Glutamatergic neuron (in vitro differentiated cells): ENCODE data around the gene SETD1B. TPM values are rescaled to one million over a fixed set of nuclear protein-coding genes. Genes with fewer than 3 reads are reported as not detected.

Source experiments
- DNase-seq: peaks from one replicate; pipeline ENCODE4 v3.0.0; 2022
- H3K27ac Mint-ChIP-seq: one replicate; pipeline ENCODE4 v1.8.0; 2020; ENCODE audit warnings: mild to moderate bottlenecking, mixed read lengths, inconsistent platforms; ENCODE audit not compliant: unreplicated experiment
- H3K27me3 Mint-ChIP-seq: one replicate; pipeline ENCODE4 v1.8.0; 2020; ENCODE audit warnings: mild to moderate bottlenecking, moderate library complexity, mixed read lengths, inconsistent platforms; ENCODE audit not compliant: unreplicated experiment
- H3K36me3 Mint-ChIP-seq: one replicate; pipeline ENCODE4 v1.8.0; 2020; ENCODE audit warnings: mild to moderate bottlenecking, mixed read lengths, inconsistent platforms; ENCODE audit not compliant: unreplicated experiment
- H3K4me1 Mint-ChIP-seq: one replicate; pipeline ENCODE4 v1.8.0; 2020; ENCODE audit warnings: mild to moderate bottlenecking, low read depth, mixed read lengths, inconsistent platforms; ENCODE audit not compliant: unreplicated experiment
- H3K4me3 Mint-ChIP-seq: one replicate; pipeline ENCODE4 v1.8.0; 2020; ENCODE audit warnings: mild to moderate bottlenecking, mixed read lengths, inconsistent platforms; ENCODE audit not compliant: unreplicated experiment
- H3K9me3 Mint-ChIP-seq: one replicate; pipeline ENCODE4 v1.8.0; 2020; ENCODE audit warnings: mild to moderate bottlenecking, moderate library complexity, mixed read lengths, inconsistent platforms; ENCODE audit not compliant: unreplicated experiment
- total RNA-seq: library from RNA; stranded (reverse); fragmentation: NEBNext Ultra II Directional; extraction: Animal tissue kit (Norgen Biotek cat#: 25700); gene quantifications from one replicate; pipeline ENCODE4 v1.2.1, GENCODE V29; 2021; ENCODE audit not compliant: unreplicated experiment
- TF ChIP-seq, protein P1 (sequence below): fragments of 200-600 bp; sonication (generic); IDR thresholded peaks from one replicate; pipeline ENCODE4 v1.5.0; 2021; ENCODE audit not compliant: partially characterized antibody, unreplicated experiment

Gene SETD1B
- total RNA-seq, 1 donor from 2014 or later = 35.0 TPM

DNA sequence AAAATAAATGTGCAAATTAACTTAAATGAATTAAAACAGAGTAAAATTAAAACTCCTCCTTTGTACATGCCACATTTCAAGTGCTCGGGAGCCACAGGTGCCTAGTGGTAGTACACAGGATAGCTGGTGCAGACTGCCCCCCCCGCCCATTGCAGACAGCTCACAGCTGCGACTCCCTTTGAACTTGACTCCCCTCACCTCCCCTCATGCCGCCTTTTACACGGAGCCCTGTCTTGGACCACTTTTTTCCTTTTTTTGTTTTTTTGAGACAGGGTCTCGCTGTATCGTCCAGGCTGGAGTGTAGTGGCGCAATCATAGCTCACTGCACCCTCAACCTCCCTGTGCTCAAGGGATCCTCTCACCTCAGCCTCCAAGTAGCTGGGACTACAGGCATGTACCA, 11.5 kb downstream of the SETD1B start:
- Mint-ChIP-seq H3K27me3 (peaks cover 13% of the 10 kb centered on the region), H3K9me3 (peaks cover 12% of the 10 kb centered on the region), H3K36me3 (no peaks in the 10 kb centered on the region), H3K4me3 (no peak overlapping the region), H3K4me1 (peaks cover 6% of the 10 kb centered on the region), H3K27ac (no peak overlapping the region)
- TF ChIP-seq, protein P1, sequence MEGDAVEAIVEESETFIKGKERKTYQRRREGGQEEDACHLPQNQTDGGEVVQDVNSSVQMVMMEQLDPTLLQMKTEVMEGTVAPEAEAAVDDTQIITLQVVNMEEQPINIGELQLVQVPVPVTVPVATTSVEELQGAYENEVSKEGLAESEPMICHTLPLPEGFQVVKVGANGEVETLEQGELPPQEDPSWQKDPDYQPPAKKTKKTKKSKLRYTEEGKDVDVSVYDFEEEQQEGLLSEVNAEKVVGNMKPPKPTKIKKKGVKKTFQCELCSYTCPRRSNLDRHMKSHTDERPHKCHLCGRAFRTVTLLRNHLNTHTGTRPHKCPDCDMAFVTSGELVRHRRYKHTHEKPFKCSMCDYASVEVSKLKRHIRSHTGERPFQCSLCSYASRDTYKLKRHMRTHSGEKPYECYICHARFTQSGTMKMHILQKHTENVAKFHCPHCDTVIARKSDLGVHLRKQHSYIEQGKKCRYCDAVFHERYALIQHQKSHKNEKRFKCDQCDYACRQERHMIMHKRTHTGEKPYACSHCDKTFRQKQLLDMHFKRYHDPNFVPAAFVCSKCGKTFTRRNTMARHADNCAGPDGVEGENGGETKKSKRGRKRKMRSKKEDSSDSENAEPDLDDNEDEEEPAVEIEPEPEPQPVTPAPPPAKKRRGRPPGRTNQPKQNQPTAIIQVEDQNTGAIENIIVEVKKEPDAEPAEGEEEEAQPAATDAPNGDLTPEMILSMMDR = no peak
- no peak for DNase-seq

DNA sequence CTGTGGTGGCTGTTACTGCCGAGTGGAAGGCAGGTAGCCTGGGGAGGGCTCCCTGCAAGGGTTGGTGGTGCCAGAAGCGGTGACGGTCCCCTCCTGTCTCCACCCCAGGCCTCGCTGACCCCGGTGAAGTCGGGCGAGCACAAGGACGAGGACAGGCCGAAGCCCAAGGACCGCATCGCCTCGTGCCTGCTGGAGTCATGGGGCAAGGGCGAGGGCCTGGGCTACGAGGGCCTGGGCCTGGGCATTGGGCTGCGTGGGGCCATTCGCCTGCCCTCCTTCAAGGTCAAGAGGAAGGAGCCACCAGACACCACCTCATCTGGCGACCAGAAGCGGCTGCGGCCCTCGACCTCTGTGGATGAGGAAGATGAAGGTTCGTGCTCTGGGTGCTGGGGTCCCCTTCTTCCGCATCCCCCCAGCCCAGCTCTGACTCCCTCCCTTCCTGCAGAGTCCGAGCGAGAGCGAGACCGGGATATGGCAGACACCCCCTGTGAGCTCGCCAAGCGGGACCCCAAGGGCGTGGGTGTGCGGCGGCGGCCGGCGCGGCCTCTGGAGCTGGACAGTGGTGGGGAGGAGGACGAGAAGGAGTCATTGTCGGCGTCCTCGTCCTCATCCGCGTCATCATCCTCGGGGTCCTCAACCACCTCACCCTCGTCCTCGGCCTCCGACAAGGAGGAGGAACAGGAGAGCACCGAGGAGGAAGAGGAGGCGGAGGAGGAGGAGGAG, 13.3 kb downstream of the SETD1B start:
- H3K36me3 Mint-ChIP-seq = no peaks in the 10 kb centered on the region
- peaks cover 1% of the 10 kb centered on the region for H3K4me1 Mint-ChIP-seq
- TF ChIP-seq, protein P1 = no peak
- H3K27ac Mint-ChIP-seq = no peak overlapping the region
- H3K9me3 Mint-ChIP-seq = peaks cover 8% of the 10 kb centered on the region
- DNase-seq = no peak
- peaks cover 9% of the 10 kb centered on the region for H3K27me3 Mint-ChIP-seq
- H3K4me3 Mint-ChIP-seq = no peak overlapping the region

DNA sequence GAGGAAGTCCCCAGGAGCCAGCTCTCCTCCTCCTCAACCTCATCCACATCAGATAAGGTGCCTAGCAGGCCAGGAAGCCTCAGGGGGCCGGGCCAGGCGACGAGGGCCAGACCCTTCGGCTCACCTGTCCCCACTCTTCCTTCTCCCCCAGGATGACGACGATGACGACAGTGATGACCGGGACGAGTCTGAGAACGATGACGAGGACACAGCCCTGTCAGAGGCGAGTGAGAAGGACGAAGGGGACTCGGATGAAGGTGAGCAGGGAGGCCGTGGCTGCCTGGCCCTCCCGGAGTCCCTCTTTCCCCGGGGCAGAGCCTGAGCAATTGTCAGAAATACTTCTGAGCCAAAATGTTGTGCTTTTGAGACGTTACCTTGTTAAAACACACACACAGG, 13.8 kb downstream of the SETD1B start:
- TF ChIP-seq, protein P1 = no peak
- Mint-ChIP-seq H3K9me3 (peaks cover 8% of the 10 kb centered on the region), H3K4me3 (no peak overlapping the region), H3K27ac (no peak overlapping the region), H3K4me1 (peaks cover 1% of the 10 kb centered on the region), H3K27me3 (peaks cover 8% of the 10 kb centered on the region), H3K36me3 (no peaks in the 10 kb centered on the region)
- DNase-seq = no peak

- TF ChIP-seq, protein P1 = no peak
Observed at GRCh38 chr12:121819212-121819949, 15.6 kb downstream of the SETD1B start.

DNA sequence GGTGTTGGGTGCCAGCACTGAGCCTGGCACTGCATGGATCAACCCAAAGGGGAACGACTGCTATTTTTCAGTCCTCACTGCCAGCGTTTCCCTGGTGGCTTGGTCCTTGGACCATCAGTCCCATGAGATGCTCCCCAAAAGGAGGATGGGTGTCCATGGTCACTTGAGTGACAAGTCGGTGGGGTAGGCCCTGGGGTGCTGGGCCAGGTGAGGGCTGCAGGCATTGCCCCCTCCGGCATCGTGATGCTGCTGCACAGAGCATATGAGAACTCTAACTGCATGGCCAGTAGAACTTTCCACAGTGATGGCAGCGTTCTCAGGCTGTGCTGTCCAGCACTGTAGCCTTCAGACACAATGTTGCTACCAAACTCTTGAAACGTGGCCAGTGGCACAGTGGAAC, 16.2 kb downstream of the SETD1B start:
- Mint-ChIP-seq H3K9me3 (peaks cover 5% of the 10 kb centered on the region), H3K4me1 (no peaks in the 10 kb centered on the region), H3K36me3 (no peaks in the 10 kb centered on the region)

More at GRCh38 chr12:121819212-121819949, 15.6 kb downstream of the SETD1B start:
- no peaks in the 10 kb centered on the region for H3K36me3 Mint-ChIP-seq
- no peak overlapping the region for H3K4me3 Mint-ChIP-seq
- no peak overlapping the region for H3K27ac Mint-ChIP-seq
- peaks cover 5% of the 10 kb centered on the region for H3K9me3 Mint-ChIP-seq
- H3K27me3 Mint-ChIP-seq = peaks cover 2% of the 10 kb centered on the region
- no peaks in the 10 kb centered on the region for H3K4me1 Mint-ChIP-seq
- DNase-seq = no peak

More for the DNA sequence above, 16.2 kb downstream of the SETD1B start:
- no peak for DNase-seq
- TF ChIP-seq, protein P1 = no peak
- Mint-ChIP-seq H3K4me3 (no peak overlapping the region), H3K27ac (no peak overlapping the region), H3K27me3 (peaks cover 4% of the 10 kb centered on the region)
